ENCODE results near the gene FAM120A. TPM values are rescaled to one million over a fixed set of nuclear protein-coding genes. Genes with fewer than 3 reads are reported as not detected.

The FAM120A gene
- total RNA-seq, 1 experiment from 2014 or later, result 43.2 TPM

- no TSS peak for BruUV-seq (replicated peaks)
- DNase-seq, result no peak
- Mint-ChIP-seq H3K4me3 (ENCODE audit: unreplicated experiment) (no peak overlapping the region), H3K27me3 (ENCODE audit: insufficient read depth, unreplicated experiment) (no peaks in the 10 kb centered on the region), H3K36me3 (ENCODE audit: insufficient read depth, unreplicated experiment) (peaks cover 19% of the 10 kb centered on the region), H3K9me3 (ENCODE audit: unreplicated experiment) (no peaks in the 10 kb centered on the region), H3K27ac (ENCODE audit: unreplicated experiment) (no peak overlapping the region), H3K4me1 (ENCODE audit: low read depth, unreplicated experiment) (no peaks in the 10 kb centered on the region)
- Histone ChIP-seq H3K4me3 (ENCODE audit: low read depth, low read length) (no peak overlapping the region), H3K36me3 (ENCODE audit: control insufficient read depth, insufficient read depth, low read length) (no peaks in the 10 kb centered on the region), H3K9me3 (no peaks in the 10 kb centered on the region), H3K4me1 (no peaks in the 10 kb centered on the region), H3K27me3 (replicated peaks; ENCODE audit: control insufficient read depth, insufficient read depth, low read length) (no peaks in the 10 kb centered on the region)
- POLR2A ChIA-PET, result no interaction called here
- intact Hi-C loops (cut with micrococcal nuclease; ENCODE audit: unreplicated experiment), result no loop called here
- TF ChIP-seq, protein P1, sequence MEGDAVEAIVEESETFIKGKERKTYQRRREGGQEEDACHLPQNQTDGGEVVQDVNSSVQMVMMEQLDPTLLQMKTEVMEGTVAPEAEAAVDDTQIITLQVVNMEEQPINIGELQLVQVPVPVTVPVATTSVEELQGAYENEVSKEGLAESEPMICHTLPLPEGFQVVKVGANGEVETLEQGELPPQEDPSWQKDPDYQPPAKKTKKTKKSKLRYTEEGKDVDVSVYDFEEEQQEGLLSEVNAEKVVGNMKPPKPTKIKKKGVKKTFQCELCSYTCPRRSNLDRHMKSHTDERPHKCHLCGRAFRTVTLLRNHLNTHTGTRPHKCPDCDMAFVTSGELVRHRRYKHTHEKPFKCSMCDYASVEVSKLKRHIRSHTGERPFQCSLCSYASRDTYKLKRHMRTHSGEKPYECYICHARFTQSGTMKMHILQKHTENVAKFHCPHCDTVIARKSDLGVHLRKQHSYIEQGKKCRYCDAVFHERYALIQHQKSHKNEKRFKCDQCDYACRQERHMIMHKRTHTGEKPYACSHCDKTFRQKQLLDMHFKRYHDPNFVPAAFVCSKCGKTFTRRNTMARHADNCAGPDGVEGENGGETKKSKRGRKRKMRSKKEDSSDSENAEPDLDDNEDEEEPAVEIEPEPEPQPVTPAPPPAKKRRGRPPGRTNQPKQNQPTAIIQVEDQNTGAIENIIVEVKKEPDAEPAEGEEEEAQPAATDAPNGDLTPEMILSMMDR (IDR thresholded peaks at IDR 0.05; ENCODE audit: insufficient read depth in 1 of 2, low read depth in 1 of 2, low read length in 1 of 2, severe bottlenecking in 1 of 2, unreplicated experiment in 1 of 2), result no peak
- CTCF ChIA-PET, result no interaction called here
These were observed 89.5 kb downstream of the FAM120A start for GRCh38 chr9:93541005-93541404.

DNA sequence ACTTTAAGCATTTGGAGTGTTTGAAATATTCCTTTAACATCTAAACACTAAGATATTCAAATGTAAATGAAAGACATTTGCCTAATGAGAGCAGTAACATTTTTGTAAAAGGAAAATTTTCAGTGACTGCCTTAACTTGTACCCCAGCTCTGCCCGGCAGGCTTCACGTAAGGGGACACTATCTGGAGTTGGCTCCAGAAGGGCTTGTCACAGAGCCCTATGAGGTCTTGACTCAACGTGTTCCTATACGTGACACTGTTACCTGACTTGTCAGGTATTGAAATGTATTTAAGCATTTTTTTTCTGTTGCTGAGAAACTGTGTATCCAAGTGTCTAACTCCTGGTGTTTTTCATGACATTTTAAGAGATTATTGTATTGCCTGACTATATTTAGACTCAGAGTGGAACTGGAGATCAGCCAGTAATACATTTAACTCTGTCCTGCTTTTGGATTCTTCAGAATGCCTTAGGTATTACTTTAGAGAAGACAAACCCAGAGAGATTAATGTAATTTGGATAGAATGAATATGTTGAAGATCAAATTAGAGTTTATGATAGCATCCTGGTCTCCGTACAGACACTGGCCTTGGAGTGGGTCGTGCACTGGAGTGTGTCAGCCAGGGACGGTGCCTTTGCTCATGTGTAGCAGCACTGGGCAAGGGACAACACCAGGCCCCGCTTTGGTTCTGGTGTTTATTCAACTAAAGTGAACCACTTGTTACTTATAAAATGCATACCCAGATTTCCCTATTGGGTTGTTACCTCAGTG lies 90.3 kb downstream of the FAM120A start:
- ChIA-PET CTCF (no interaction called here), POLR2A (no interaction called here)
- TF ChIP-seq, protein P1 (IDR thresholded peaks at IDR 0.05; ENCODE audit: insufficient read depth in 1 of 2, low read depth in 1 of 2, low read length in 1 of 2, severe bottlenecking in 1 of 2, unreplicated experiment in 1 of 2), result no peak
- no peaks in the 10 kb centered on the region for H3K36me3 ChIP-seq (ENCODE audit: control insufficient read depth, insufficient read depth, low read length)
- no peaks in the 10 kb centered on the region for H3K27me3 ChIP-seq (replicated peaks; ENCODE audit: control insufficient read depth, insufficient read depth, low read length)
- H3K9me3 ChIP-seq, result no peaks in the 10 kb centered on the region
- no peaks in the 10 kb centered on the region for H3K9me3 Mint-ChIP-seq (ENCODE audit: unreplicated experiment)
- DNase-seq, result no peak
- BruUV-seq (replicated peaks), result no TSS peak
- H3K27me3 Mint-ChIP-seq (ENCODE audit: insufficient read depth, unreplicated experiment), result no peaks in the 10 kb centered on the region
- intact Hi-C loops (cut with micrococcal nuclease; ENCODE audit: unreplicated experiment), result no loop called here
- H3K4me1 Mint-ChIP-seq (ENCODE audit: low read depth, unreplicated experiment), result no peaks in the 10 kb centered on the region
- no peak overlapping the region for H3K4me3 Mint-ChIP-seq (ENCODE audit: unreplicated experiment)
- H3K36me3 Mint-ChIP-seq (ENCODE audit: insufficient read depth, unreplicated experiment), result peaks cover 27% of the 10 kb centered on the region
- no peak overlapping the region for H3K27ac Mint-ChIP-seq (ENCODE audit: unreplicated experiment)
- H3K4me3 ChIP-seq (ENCODE audit: low read depth, low read length), result no peak overlapping the region
- H3K4me1 ChIP-seq, result no peaks in the 10 kb centered on the region

GRCh38 chr9:93543117-93543516 lies 91.6 kb downstream of the FAM120A start:
- no peaks in the 10 kb centered on the region for H3K27me3 Mint-ChIP-seq (ENCODE audit: insufficient read depth, unreplicated experiment)
- ChIA-PET CTCF (no interaction called here), POLR2A (no interaction called here)
- Histone ChIP-seq H3K36me3 (ENCODE audit: control insufficient read depth, insufficient read depth, low read length) (no peaks in the 10 kb centered on the region), H3K27me3 (replicated peaks; ENCODE audit: control insufficient read depth, insufficient read depth, low read length) (no peaks in the 10 kb centered on the region), H3K9me3 (no peaks in the 10 kb centered on the region), H3K4me1 (no peaks in the 10 kb centered on the region), H3K4me3 (ENCODE audit: low read depth, low read length) (no peak overlapping the region)
- no peak overlapping the region for H3K4me3 Mint-ChIP-seq (ENCODE audit: unreplicated experiment)
- intact Hi-C loops (cut with micrococcal nuclease; ENCODE audit: unreplicated experiment), result no loop called here
- H3K4me1 Mint-ChIP-seq (ENCODE audit: low read depth, unreplicated experiment), result no peaks in the 10 kb centered on the region
- BruUV-seq (replicated peaks), result no TSS peak
- DNase-seq, result no peak
- TF ChIP-seq, protein P1 (IDR thresholded peaks at IDR 0.05; ENCODE audit: insufficient read depth in 1 of 2, low read depth in 1 of 2, low read length in 1 of 2, severe bottlenecking in 1 of 2, unreplicated experiment in 1 of 2), result no peak
- no peak overlapping the region for H3K27ac Mint-ChIP-seq (ENCODE audit: unreplicated experiment)
- H3K36me3 Mint-ChIP-seq (ENCODE audit: insufficient read depth, unreplicated experiment), result peaks cover 30% of the 10 kb centered on the region
- H3K9me3 Mint-ChIP-seq (ENCODE audit: unreplicated experiment), result no peaks in the 10 kb centered on the region
